Measurements from ENCODE around the gene MBD5.

Gene MBD5

DNA sequence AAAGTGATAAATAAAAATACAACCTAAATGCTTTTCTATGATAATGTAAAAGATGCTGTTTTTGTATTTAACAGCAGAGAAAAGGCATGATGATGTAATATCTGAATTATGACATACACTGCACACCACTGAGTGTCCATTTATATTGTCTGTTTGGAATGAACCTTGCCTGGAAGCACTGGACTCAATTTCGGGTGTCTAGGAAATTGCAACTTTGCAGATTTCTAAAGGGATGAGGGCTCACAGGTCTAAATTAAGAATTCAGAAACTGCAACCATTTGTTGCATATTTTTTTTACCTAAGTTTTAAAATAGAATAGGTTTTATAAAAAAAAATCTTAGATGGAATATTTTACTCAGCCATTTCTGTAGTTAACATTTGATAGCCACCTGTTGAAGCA is 492.5 kb downstream of the MBD5 start:
- TF ChIP-seq, protein P1, sequence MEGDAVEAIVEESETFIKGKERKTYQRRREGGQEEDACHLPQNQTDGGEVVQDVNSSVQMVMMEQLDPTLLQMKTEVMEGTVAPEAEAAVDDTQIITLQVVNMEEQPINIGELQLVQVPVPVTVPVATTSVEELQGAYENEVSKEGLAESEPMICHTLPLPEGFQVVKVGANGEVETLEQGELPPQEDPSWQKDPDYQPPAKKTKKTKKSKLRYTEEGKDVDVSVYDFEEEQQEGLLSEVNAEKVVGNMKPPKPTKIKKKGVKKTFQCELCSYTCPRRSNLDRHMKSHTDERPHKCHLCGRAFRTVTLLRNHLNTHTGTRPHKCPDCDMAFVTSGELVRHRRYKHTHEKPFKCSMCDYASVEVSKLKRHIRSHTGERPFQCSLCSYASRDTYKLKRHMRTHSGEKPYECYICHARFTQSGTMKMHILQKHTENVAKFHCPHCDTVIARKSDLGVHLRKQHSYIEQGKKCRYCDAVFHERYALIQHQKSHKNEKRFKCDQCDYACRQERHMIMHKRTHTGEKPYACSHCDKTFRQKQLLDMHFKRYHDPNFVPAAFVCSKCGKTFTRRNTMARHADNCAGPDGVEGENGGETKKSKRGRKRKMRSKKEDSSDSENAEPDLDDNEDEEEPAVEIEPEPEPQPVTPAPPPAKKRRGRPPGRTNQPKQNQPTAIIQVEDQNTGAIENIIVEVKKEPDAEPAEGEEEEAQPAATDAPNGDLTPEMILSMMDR (IDR thresholded peaks at IDR 0.05), result no peak
- no peaks in the 10 kb centered on the region for H3K9me3 ChIP-seq
- intact Hi-C loops (cut with DNase I; ENCODE audit: low total_unique reads), result loop anchor here (10.0 kb wide), 1 partner anchor 529 kb away; no protein-coding TSS in a partner anchor

DNA sequence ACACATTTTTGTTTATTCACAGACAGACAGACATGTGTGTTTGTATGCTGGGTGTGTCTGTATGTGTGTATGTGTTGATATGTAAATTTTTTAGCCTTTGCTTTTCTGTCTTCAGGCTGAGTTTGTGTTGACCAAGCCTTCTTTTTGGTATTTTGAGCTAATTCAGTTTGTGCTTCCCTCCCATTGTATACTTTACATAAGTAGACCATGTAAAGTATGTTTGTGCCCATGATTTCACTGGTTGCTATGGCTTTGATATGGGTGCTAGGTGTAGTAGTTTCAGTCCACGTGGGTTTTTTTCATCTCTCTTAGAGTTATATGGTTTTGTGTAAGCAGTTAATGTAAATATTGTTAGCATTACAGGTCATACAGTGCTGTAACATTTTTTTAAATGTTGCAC is 494.2 kb downstream of the MBD5 start:
- Histone ChIP-seq H3K36me3 (no peaks in the 10 kb centered on the region), H3K4me3 (no peak overlapping the region), H3K9me3 (no peaks in the 10 kb centered on the region), H3K27me3 (no peaks in the 10 kb centered on the region), H3K27ac (no peak overlapping the region), H3K4me1 (peaks cover 0 to 18% (median 3%) of the 10 kb centered on the region in 4 donors)
- intact Hi-C loops (cut with DNase I; ENCODE audit: low total_unique reads), result loop anchor here (10.0 kb wide), 1 partner anchor 530 kb away; no protein-coding TSS in a partner anchor
- no peak for DNase-seq
- TF ChIP-seq, protein P1 (IDR thresholded peaks at IDR 0.05), result no peak

More for the DNA sequence above, 492.5 kb downstream of the MBD5 start:
- Histone ChIP-seq H3K4me1 (peaks cover 0 to 28% (median 3%) of the 10 kb centered on the region in 4 donors), H3K4me3 (no peak overlapping the region), H3K27me3 (no peaks in the 10 kb centered on the region), H3K36me3 (no peaks in the 10 kb centered on the region), H3K27ac (no peak overlapping the region)
- DNase-seq, result no peak

DNA sequence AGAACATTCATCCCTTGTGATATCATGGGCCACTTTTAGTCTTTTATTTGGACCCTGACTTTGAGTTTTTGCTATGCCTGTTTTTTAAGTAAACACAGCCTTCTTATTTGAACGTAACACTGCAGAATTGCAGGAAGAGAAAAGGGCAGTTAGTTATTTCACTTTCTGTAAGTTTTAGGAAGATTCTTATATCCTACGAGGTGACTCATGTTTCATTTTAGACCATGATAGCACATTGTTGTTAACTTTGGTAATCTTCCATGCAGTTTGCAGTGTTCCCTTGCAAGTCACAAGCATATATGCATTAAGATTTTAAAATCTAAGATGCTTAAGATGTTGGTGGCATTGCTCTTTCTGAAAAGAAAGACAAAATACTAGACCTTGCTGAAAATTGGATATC is 495.1 kb downstream of the MBD5 start:
- Histone ChIP-seq H3K9me3 (no peaks in the 10 kb centered on the region), H3K36me3 (no peaks in the 10 kb centered on the region), H3K27me3 (no peaks in the 10 kb centered on the region), H3K4me3 (no peak overlapping the region), H3K27ac (peak overlapping the region in 1 of 2 donors; percentile 5), H3K4me1 (peaks cover 0 to 18% (median 3%) of the 10 kb centered on the region in 4 donors)
- TF ChIP-seq, protein P1 (IDR thresholded peaks at IDR 0.05), result no peak
- intact Hi-C loops (cut with DNase I; ENCODE audit: low total_unique reads), result loop anchor here (10.0 kb wide), 1 partner anchor 531 kb away; no protein-coding TSS in a partner anchor
- no peak for DNase-seq

DNA sequence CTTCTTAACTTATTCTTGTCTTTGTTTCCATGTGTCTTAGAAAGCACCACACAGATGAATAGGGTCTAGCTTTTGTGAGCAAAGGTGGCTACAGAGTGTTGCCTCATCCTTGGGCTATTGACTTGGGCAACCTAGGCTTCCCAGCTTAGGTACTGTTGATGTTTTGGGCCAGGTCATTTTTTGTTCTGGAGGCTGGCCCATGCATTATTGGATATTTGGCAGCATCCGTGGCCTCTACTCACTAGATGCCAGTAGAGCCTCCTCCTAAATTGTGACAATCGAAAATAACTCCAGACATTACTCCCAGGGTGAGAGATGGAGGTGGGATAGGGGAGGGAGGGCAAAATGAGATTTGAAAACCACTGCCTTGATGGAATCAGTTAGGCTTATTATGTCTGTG is 496.4 kb downstream of the MBD5 start:
- intact Hi-C loops (cut with DNase I; ENCODE audit: low total_unique reads), result loop anchor here (10.0 kb wide), 1 partner anchor 532 kb away; no protein-coding TSS in a partner anchor
- no peak overlapping the region for H3K4me3 ChIP-seq
- no peaks in the 10 kb centered on the region for H3K36me3 ChIP-seq
- H3K27me3 ChIP-seq, result no peaks in the 10 kb centered on the region
- no peak for DNase-seq
- TF ChIP-seq, protein P1 (IDR thresholded peaks at IDR 0.05), result no peak
- H3K27ac ChIP-seq, result no peak overlapping the region
- H3K4me1 ChIP-seq, result peaks cover 0 to 18% (median 3%) of the 10 kb centered on the region in 4 donors
- H3K9me3 ChIP-seq, result no peaks in the 10 kb centered on the region

DNA sequence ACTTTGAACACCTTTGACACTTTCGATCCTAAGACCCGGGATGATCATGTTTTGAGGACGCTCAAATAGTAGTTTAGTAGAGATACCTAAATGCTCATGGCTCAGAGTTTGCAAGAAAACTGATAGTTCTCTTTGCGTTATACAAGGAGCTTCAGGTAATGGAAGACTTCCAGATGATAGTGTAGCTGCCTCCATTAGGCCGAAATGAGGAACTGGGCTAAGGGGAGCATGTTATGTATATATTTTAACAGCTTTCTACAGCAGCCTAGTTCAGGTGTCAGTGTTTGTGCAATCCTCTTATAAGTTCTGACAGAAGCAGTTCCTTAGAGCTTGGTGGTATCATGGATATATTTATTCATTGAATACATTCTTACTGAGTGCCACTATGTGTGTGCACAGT is 496.9 kb downstream of the MBD5 start:
- Histone ChIP-seq H3K4me3 (no peak overlapping the region), H3K4me1 (peaks cover 0 to 18% (median 3%) of the 10 kb centered on the region in 4 donors), H3K9me3 (no peaks in the 10 kb centered on the region), H3K27ac (no peak overlapping the region), H3K27me3 (no peaks in the 10 kb centered on the region), H3K36me3 (no peaks in the 10 kb centered on the region)
- no peak for DNase-seq
- TF ChIP-seq, protein P1 (IDR thresholded peaks at IDR 0.05), result no peak
- intact Hi-C loops (cut with DNase I; ENCODE audit: low total_unique reads), result loop anchor here (10.0 kb wide), 1 partner anchor 533 kb away; no protein-coding TSS in a partner anchor

Data from tibial artery (tissue), 4 donors.